Right hindlimb (tissue), 1 donor: ENCODE data around the gene PRPF6.
"Not testable (repeated sequence)": the region's sequence is repeated elsewhere in the genome, so short reads cannot be mapped to it uniquely, and the experiment has no call there.

ENCODE experiments used
- DNase-seq: peaks from one replicate; pipeline ENCODE4 v3.0.0-alpha.2; 2018

PRPF6 gene

DNA sequence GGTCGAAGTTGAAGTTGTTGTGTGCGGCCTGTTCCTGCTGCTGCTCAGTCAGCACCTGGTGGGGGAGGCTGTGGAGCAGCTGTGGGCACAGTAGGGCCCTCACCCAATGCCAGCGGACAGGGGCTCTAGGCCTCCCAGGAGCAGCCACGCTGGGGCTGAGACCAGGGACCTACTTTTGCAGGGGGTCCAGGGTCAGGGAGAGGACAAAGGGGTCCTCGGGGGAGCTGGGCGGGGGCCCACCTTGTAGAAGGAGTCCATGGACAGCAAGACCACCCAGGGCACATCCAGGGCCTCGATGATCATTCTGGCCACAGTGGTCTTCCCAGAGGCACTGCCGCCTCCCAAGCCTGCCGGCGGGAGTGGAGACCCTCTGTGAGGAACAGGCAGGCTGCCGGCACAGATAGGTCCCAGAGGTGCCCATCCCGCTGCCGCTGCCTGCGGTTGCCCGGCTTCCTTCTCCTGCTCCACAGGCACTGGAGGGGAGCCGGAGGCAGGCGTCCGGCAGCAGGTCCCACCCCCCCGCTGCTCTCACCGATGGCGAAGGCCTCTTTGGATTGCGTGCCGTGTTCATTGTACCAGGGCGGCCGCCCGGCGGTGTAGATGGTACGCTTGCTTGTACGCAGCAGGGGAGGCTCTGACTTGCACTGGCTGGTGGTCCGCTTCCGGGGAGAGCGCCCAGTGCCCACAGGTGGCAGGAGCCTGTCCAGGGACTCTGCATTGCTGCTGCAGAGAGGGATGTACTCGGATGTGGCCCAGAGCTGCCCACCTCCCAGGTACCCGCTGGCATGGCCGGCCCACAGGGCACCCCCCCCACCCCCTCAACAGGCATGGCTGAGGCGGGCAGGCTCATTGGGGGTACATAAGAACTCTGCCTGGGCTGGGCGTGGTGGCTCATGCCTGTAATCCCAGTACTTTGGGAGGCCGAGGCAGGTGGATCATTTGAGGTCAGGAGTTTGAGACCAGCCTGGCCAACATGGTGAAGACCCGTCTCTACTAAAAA lies 34.7 kb upstream of the PRPF6 start:
- DNase-seq: no peak

GRCh38 chr20:63946986-63947637 lies 33.8 kb upstream of the PRPF6 start:
- DNase-seq: no peak

DNA sequence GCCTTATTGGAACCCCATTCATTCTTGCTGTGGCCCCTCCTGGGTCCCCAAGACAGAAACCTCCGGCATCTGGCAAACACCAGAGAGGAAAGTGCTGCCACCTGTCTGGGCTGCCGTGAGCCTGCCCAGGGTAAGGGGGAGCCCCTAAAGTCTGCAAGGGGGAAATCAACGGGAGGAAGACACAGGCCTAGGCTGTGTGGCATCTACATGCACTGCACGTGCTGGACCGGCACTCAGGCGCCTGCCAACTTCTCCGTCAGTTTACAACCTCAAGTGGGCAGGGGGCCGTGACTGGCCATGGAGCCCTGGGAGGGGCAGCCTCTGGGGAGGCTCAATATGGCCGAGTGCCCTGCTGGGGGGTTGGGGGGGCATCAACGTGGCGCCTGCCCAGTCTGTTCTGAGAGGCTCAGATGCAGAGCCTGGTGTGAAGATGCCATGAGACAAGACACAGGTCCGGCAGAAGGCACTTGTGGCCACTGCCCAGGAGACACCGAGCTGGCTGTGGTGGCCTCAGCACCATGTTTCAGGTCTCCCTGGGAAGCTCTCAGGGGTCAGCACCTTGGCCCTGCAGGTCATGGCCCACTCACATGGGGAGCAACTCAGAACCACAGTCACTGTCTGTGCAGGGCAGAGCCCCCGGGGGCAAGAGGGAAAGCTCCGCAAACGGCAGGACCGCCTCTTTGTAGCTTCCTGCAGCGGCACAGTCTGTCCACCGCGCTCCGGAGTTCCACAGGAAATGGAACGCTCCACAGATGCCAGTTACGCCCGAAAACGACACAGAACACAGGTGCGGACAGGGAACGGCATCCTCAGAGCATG lies 33.1 kb upstream of the PRPF6 start:
- no peak for DNase-seq

DNA sequence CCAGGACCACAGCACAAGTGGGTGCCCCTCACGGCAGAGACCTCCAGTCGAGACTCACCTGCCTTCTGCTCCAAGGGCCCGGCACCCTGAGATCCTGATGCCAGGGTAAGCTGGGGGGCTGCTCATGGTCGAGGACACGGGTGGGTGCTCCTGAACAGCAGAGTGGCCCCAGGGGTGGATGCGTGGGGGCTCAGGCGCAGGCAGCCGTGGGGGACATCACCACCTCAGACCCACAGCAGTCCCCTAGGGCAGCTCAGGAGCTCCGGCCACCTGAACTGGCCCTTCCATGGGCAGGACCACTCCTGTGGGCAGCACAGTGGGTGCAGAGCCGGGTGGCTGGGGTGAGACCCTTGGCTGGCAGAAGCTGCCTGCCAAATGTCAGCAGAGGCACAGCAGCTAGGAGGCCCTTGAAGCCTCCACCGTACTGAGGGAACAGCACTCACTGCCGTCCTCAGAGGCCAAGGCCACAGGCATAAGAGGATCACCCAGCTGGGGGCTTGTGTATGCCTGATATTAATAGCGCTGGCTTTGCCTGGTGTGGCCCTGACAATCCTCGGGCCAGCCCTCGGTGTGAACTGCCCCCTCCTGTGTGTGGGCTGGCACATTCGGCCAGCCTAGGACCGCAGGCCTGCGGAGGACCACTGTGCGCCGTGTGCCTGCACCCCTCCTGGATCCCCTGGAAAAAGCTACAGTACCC lies 30.1 kb upstream of the PRPF6 start:
- no peak for DNase-seq

DNA sequence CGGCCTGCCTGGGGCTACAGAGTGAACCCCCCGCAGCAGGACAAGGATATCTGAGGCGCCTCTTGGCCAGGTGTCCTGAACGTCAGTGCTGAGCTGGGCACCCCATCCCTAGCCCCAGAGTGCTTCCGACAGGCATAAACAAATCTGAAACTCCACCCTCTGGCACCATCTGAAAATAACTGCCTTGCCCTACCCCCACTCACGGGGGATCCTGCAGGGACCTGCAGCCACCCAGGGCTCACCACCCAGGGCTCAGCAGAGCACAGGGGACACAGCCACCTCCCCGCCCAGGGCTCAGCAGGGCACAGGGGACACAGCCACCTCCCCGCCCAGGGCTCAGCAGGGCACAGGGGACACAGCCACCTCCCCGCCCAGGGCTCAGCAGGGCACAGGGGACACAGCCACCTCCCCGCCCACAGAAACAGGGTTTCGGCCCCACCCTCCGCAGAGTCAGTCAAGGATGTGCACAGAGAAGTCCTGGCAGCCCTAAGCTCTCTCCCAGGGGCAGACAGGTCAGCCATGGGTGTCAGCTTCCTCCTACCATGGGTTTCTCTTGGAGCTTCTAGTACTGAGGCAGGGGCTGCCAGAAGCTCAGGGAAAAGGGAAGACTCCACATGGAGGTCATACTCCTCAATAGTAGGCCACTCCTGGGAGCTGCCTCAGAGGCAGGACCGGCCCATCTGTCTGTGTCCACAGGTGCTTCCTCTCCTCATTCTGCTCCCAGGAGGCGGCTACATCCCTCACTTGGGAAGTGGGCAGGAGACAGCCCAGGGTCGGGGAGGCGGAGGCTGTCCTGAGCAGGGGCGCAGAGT lies 29.3 kb upstream of the PRPF6 start:
- no peak for DNase-seq

DNA sequence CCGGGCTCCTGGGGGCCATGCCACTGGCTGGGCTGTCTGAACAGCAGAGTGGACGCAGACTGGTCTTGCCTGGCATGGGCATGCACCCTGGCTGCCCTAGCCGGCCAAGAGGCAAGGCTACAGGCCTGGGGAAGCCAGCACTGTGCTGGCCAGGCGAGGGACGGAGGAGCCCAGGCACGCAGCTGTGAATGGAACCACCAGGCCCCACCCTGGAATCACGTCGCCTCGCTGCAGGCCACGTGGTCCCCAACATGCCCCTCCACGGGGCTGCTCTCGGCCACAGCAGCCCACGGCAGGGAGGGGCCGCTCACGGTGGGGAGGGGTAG lies 28.8 kb upstream of the PRPF6 start:
- DNase-seq: no peak

DNA sequence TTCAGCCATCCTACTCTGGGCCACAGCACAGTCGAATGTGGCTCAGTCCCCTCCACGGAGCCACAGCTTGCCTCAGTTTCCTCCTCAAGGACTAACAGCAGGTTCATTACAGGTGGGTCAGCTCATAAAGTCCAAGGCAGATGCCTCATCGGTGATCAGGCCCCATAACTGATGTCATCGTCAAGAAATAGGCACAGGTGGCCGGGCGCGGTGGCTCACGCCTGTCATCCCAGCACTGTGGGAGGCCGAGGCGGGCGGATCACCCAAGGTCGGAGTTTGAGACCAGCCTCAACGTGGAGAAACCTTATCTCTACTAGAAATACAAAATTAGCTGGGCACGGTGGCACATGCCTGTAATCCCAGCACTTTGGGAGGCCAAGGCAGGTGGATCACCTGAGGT lies 28.2 kb upstream of the PRPF6 start:
- DNase-seq: no peak

DNA sequence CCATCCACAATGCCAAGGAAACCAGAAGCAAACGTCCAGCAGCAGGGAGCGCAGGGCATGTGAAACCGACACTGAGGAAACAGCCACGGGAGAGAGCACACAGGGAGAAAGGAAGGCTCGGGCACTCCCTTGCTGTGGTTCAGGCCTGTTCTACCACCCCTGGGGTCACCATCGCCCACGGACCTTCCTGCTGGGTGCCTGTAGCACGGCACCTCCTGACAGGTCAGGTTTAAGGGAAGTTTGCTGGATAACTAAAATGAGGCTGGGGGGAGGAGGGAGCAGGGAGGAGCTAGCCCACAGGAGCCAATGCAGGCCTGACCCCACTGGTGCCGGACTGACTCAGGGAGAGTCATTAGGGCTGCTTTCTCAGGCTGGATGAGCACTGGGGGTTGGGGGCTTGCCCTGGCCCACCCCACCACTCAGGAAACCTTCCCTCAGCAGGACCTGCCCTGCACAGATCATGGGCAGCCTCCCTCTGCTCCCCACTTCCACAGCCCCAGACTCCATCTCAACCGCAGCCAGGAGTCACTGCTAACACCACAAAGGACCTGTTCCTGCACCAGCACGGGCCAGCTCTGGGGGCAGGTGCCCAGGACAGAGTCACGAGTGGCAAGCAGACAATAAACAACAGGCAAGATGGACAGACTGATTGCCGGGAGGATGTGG lies 27.0 kb upstream of the PRPF6 start:
- DNase-seq: no peak

- DNase-seq: peak; percentile 56
Measured at GRCh38 chr20:63955281-63955826, 25.6 kb upstream of the PRPF6 start.

GRCh38 chr20:63955827-63956663 lies 24.9 kb upstream of the PRPF6 start, which contains the start of gene UCKL1:
Gene UCKL1, minus strand, starts transcription at chr20:63956416. Its CDS starts 44 bp downstream, at chr20:63956372.
- DNase-seq: peak; percentile 93

DNA sequence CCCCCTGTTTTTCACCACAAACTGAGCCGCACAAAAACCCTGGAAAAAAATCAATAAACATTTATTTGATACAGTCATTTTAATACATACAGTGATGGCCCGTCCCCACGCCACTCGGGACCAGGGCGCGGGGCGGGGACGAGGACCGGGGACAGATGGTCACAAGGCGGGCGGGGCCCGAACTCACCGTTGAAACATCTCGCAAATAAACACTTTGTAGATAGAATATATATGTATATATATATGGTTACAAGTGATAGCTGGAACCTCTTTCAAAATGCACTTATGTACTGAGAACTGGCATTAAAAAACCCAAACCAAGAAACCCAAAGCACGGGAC lies 24.3 kb upstream of the PRPF6 start:
- no peak for DNase-seq

- DNase-seq: peak; percentile 84
Measured at GRCh38 chr20:63957004-63957689, 23.8 kb upstream of the PRPF6 start.

DNA sequence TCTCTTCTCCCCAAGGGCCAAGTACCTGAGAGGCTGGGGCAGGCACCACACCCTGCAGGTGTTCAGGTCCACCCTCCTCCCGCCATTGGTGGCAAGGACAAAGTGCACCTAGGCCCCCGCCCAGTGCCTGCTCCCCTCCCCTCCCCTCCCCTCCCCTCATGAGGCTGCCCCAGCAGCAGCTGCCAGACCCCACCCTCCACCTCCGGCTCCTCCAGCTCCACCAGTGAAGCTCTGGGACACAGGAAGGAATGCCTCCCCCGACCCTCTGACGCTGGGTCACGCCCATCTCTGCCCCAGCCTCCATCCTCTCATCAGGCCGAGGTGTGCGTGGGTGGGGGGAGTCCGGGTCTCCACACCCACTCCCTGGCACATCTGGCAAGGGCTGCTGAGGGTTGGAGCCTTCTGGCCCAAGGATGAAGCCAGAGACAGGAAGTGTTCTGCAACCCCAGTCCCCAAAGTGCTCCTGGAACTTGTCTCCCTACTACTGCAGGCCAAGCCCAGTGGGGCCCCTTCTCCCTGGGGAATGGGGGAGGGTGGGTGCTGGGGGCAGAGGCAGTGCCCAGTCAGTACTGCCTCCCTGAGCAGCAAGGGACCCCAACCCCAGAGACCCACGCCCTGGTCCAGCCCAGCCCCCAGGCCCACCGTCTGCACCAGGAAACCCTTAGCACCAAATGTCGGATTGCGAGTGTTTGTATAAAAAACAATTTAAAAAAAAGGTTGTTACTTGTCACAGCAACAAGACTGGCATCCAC lies 23.1 kb upstream of the PRPF6 start:
- peak; percentile 53 for DNase-seq

- DNase-seq: peak; percentile 24
Measured at GRCh38 chr20:63958471-63958870, 22.5 kb upstream of the PRPF6 start.

DNA sequence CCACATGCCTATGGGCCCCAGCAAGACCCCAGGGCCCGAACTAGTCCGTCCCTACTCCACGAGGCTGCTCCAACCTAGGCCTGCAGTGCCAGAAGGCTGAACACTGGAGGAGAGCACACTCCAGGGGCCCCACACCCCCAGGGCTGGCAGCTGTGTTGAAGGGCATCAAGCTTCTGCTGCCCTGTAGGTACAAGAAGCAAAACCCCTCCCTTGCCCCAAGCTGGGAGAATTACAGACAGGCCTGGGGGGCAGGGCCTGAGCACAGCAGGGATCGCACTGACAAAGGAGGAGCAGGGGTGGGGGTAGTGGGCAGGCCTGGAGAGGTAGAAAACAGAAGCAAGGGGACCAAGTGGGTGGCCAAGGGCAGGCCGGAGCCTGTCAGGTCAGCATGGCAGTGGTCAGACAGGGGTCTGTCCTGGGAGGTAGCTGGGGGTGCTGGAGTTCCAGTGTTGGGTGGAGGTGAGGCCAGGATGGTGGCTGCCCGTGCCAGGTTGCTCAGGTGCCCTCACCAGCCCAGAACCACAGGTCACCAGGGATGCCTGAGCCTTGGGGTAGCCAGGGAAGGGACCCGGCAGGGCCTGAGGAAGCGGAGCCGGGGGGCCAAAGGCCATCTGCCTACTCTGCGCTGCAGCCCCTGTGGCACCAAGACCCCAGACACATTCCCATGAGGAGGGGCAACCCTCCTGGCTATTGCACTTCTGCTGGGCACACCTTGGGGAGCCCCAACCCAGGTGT lies 21.8 kb upstream of the PRPF6 start:
- no peak for DNase-seq

GRCh38 chr20:63959699-63960075 lies 21.2 kb upstream of the PRPF6 start:
- no peak for DNase-seq

- not testable (repeated sequence) for DNase-seq
Measured at GRCh38 chr20:63960654-63961621, 20.0 kb upstream of the PRPF6 start.
